ENCODE results near the gene LIX1L. TPM values are rescaled to one million over a fixed set of nuclear protein-coding genes. Genes with fewer than 3 reads are reported as not detected.

LIX1L gene
- total and polyA plus RNA-seq, 2 of the 13 experiments (the other 11 are each of a cell fraction or from before 2014, with no cell fraction given) = 8.1 to 24.9 TPM

DNA sequence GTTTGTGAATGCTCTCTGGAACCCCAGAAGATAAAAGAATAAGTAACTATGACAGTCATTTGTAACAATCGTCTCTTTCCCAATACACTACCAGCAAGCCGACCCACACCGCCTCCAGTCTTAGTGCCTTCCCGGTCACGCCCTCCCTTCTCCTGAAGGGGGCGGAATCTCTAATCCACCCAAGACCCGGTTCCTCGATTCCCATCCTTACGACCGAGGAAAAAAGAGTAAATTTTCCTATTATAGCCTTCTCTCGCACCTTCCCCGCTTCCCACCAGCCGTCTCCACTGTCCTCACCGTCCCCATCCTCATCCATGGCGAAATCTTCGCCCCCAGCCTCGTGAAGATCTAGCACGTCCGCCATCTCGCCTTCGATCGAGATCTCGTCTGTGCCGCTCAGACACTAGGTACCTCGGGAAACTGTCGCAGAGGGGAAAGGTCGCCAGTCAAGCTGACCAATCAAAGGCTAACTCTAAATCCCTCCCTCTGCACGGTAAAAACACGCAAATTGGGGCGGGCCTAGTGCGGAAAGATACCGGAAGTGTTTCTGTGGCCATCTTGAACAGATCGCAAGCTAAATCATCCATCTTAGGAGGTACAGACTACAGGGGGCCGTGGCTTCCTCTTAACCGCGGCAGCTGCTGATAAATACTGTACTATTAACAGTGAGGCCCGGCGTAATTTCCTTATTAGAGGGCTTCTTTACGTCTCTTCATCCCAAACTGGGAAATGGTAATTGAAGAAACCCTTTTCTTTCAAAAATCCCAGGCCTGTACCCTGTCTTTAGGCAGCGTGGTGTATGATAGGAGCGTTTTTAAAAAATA, 30.5 kb downstream of the LIX1L start, which contains the start of gene RBM8A (continued):
- TF ChIP-seq, protein P1, sequence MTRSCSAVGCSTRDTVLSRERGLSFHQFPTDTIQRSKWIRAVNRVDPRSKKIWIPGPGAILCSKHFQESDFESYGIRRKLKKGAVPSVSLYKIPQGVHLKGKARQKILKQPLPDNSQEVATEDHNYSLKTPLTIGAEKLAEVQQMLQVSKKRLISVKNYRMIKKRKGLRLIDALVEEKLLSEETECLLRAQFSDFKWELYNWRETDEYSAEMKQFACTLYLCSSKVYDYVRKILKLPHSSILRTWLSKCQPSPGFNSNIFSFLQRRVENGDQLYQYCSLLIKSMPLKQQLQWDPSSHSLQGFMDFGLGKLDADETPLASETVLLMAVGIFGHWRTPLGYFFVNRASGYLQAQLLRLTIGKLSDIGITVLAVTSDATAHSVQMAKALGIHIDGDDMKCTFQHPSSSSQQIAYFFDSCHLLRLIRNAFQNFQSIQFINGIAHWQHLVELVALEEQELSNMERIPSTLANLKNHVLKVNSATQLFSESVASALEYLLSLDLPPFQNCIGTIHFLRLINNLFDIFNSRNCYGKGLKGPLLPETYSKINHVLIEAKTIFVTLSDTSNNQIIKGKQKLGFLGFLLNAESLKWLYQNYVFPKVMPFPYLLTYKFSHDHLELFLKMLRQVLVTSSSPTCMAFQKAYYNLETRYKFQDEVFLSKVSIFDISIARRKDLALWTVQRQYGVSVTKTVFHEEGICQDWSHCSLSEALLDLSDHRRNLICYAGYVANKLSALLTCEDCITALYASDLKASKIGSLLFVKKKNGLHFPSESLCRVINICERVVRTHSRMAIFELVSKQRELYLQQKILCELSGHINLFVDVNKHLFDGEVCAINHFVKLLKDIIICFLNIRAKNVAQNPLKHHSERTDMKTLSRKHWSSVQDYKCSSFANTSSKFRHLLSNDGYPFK (CRISPR knock-in tag; IDR thresholded peaks at IDR 0.05; ENCODE audit: borderline replicate concordance) = peak; percentile 86; the same call in 1 of the 2 replicates
- TF ChIP-seq POLR2A (IDR thresholded peaks at IDR 0.05; ENCODE audit: insufficient read depth in 1 of 2, low read depth in 2 of 2, low read length in 2 of 2) = peak; percentile 90 to 93
- peak; percentile 52 for TF ChIP-seq ZNF883 (CRISPR knock-in tag; IDR thresholded peaks at IDR 0.05; ENCODE audit: not compliant biosample characterization)
- TF ChIP-seq ZNF784 (CRISPR knock-in tag; IDR thresholded peaks at IDR 0.05; ENCODE audit: borderline replicate concordance) = no peak; the same call in 1 of the 2 replicates
- TF ChIP-seq RELA (CRISPR knock-in tag; IDR thresholded peaks at IDR 0.05) = no peak
- no peak for TF ChIP-seq NR1H2 (CRISPR knock-in tag; IDR thresholded peaks at IDR 0.05; ENCODE audit: borderline replicate concordance, low read depth)
- no peak for TF ChIP-seq ZNF768 (CRISPR knock-in tag; IDR thresholded peaks at IDR 0.05)
- peak; percentile 56; the same call in 1 of the 2 replicates for TF ChIP-seq ERF (CRISPR knock-in tag; IDR thresholded peaks at IDR 0.05)
- peak; percentile 59 for TF ChIP-seq ZFY (CRISPR knock-in tag; IDR thresholded peaks at IDR 0.05)
- peak; percentile 15; the same call in 1 of the 2 replicates for TF ChIP-seq JUN (CRISPR knock-in tag; IDR thresholded peaks at IDR 0.05)
- TF ChIP-seq ZSCAN30 (CRISPR knock-in tag; IDR thresholded peaks at IDR 0.05) = no peak
- TF ChIP-seq ATF1 (CRISPR knock-in tag; IDR thresholded peaks at IDR 0.05) = peak; percentile 94
- TF ChIP-seq, protein P2, sequence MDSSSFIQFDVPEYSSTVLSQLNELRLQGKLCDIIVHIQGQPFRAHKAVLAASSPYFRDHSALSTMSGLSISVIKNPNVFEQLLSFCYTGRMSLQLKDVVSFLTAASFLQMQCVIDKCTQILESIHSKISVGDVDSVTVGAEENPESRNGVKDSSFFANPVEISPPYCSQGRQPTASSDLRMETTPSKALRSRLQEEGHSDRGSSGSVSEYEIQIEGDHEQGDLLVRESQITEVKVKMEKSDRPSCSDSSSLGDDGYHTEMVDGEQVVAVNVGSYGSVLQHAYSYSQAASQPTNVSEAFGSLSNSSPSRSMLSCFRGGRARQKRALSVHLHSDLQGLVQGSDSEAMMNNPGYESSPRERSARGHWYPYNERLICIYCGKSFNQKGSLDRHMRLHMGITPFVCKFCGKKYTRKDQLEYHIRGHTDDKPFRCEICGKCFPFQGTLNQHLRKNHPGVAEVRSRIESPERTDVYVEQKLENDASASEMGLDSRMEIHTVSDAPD (CRISPR knock-in tag; IDR thresholded peaks at IDR 0.05) = no peak; the same call in 1 of the 2 replicates
- TF ChIP-seq ZNF431 (CRISPR knock-in tag; IDR thresholded peaks at IDR 0.05; ENCODE audit: borderline replicate concordance, low read depth) = no peak
- TF ChIP-seq ZNF503 (CRISPR knock-in tag; IDR thresholded peaks at IDR 0.05) = no peak
- TF ChIP-seq KMT2A (CRISPR knock-in tag; IDR thresholded peaks at IDR 0.05) = peak; percentile 78; the same call in 1 of the 2 replicates
- peak; percentile 65; the same call in 1 of the 2 replicates for TF ChIP-seq ZSCAN21 (CRISPR knock-in tag; IDR thresholded peaks at IDR 0.05; ENCODE audit: borderline replicate concordance)
- no peak for TF ChIP-seq NFIB (CRISPR knock-in tag; IDR thresholded peaks at IDR 0.05; ENCODE audit: borderline replicate concordance)
- TF ChIP-seq, protein P3, sequence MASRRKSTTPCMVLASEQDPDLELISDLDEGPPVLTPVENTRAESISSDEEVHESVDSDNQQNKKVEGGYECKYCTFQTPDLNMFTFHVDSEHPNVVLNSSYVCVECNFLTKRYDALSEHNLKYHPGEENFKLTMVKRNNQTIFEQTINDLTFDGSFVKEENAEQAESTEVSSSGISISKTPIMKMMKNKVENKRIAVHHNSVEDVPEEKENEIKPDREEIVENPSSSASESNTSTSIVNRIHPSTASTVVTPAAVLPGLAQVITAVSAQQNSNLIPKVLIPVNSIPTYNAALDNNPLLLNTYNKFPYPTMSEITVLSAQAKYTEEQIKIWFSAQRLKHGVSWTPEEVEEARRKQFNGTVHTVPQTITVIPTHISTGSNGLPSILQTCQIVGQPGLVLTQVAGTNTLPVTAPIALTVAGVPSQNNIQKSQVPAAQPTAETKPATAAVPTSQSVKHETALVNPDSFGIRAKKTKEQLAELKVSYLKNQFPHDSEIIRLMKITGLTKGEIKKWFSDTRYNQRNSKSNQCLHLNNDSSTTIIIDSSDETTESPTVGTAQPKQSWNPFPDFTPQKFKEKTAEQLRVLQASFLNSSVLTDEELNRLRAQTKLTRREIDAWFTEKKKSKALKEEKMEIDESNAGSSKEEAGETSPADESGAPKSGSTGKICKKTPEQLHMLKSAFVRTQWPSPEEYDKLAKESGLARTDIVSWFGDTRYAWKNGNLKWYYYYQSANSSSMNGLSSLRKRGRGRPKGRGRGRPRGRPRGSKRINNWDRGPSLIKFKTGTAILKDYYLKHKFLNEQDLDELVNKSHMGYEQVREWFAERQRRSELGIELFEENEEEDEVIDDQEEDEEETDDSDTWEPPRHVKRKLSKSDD (CRISPR knock-in tag; IDR thresholded peaks at IDR 0.05; ENCODE audit: low read depth) = peak; percentile 70; the same call in 1 of the 2 replicates

Data from HepG2 (cell line).